Measurements from ENCODE around the gene LHX4.

LHX4 gene

DNA sequence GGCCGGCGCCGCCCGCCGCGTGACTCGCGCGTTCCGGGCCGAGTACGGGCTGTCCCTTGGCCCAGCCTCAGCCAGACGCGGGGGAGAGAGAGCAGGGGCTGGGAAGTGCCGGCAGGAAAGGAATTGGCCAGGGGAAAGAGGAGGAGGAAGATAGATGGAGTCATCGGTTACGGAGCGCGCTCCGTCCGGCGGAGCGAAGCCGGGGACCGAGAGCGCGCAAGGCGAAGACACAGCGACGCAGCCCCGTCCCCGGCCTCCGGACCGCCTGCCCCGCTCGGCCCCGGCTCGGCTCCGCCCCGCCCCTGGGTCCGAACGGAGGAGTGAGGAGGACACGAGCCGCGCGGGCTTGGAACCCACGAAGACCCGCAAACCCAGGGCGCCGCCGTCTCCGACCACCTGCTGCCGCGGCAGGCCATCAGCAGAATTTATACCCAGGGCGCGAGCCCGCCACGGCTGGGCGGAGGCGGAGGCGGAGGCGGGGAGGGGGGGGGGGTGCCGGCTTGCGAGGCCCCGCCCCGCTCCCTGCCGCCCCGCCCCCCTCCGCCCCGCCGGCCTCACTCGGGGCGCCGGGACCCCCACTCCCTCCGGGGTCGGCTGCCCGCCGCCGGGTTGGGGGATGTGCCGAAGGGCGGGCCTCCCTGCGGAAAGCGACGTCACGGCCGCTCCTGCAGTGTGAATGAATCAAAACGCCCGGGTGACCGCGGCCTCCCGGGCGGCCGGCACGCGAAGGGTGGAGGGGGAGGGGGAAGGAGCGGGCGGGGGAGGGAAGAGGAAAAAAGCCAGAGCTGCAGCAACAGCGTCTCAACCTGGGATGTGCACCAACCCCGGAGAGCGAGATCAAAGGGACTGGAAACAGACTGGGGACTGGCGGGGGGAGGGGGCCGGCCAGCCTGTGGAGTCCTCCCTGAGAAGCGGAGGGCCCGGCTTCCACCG lies at the start of gene LHX4:
LHX4 (plus strand) TSS at position 782 of the 933 bp plus-strand sequence. CDS start 266 bp downstream, outside the sequence.
- peak; percentile 35 for DNase-seq

GRCh38 chr1:180181048-180181447 lies 49.0 kb upstream of the LHX4 start:
- DNase-seq, result no peak

DNA sequence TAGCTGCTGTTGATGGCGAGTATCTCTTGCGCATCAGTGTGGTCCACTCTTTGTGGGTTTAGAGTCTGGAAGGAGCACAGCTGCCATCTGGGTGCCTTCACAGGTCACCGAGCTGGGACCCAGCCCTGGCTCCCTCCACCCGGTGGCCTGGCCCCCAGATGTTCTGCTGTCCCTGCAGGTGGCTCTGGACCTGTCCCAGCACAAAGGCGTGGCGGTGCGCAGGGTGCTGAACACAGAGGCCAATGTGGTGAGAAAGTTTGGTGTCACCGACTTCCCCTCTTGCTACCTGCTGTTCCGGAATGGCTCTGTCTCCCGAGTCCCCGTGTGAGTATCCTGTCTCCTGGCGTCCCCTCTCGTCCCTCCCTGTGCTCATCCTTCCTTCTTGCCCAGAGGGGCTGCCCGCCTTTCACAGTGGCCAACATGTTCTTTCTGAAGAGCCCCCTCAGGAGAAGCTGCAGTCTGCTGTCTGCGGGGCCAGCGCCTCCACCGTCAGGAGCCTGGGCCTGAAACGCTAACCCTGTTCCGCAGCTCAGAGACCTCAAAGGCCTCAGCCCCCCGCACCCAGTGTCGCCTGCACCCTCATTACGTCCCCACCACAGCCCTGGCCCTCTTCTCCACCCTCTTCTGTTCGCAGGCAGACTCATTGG lies 47.9 kb upstream of the LHX4 start:
- no peak for DNase-seq

DNA sequence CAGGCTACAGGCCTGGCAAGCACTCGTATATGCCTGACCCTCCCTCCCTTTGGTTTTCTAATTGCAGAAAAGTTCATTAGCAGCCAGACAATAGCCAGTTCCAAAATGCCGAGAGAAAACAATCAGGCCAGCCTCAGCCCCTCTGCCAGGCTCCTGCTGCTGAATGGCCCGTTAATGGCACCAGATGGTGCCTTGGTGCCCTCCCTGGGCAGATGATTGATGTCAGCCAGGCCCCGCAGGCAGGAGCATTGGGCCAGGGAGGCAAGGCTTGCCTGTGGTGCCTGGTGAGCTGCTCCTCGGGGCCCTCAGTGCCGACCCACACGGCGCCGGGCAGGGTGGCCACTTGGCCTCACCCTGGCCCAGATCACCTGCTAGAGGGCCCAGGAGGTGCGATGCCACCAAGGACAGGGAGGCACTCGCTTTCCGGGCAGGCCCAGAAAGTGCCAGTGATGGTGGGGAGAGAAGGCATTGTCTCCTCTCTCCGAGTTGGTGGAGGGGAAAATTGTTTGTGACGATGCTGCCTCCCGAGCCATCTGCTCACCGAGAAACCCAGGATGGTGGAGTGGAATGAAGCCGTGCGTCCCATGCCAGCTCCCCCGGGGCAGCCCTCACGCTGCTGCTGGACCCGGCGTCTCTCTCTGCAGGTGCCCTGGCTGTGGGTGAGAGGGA lies 47.3 kb upstream of the LHX4 start:
- DNase-seq, result peak; percentile 60

DNA sequence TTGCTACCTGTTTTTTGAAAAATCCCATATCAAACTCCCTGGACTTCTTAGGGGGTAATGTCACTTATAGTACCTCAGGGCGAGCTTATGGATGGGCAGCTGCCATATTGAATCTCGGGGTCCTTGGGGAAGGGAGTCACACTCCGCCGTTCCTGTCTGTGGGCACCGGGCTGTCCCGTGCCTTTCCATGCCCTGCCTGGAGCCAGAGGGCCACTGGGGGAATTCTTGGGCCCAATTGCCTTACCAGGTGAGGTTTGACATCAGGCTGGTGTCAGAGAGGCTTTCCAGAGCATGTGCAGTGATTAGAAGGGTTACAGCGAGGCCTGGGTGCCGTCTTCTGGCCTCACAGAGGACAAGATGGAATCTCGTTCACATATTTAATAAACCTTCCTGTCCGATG lies 46.6 kb upstream of the LHX4 start:
- no peak for DNase-seq

GRCh38 chr1:180184041-180184440 lies 46.0 kb upstream of the LHX4 start:
- no peak for DNase-seq

DNA sequence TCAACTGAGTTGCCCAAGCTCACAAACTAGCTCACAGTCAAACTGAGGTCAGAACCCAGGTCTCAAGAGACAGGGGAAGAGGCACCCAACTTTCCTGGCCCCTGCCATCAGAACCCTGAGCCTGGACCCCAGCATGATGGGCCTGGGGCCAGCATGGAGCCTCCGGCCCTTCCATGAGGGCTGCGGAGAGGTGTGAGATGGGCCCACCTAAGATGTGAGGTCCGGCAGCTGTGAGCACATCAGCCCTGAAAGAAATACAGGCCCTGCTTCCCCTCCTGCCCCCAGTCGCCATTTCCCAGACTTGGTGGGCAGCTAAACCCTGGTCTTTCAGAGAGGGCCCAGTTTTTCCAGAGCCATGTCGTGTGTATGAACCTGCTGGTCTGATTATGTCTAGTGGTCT lies 44.8 kb upstream of the LHX4 start:
- DNase-seq, result no peak

GRCh38 chr1:180185971-180186645 lies 44.0 kb upstream of the LHX4 start:
- DNase-seq, result no peak

DNA sequence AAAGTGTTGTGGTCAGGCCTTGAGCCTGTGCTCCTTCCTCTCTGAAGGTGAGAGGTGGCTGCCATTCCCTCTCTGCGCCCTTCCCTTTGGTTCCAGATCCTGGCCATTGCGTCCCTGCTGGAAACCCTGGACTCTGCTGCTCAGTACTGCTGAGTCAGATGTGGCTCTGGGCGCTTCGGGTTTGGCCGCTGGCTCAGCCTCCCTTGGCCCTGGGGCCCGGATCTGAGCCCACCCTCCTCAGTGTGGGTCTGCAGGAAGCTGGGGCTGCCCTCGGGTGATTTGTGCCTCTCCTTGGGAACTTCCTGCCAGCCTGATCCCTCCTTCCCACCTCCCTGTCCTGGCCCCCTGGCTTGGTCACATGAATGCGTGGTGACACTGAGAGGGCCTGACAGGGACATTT lies 43.2 kb upstream of the LHX4 start:
- DNase-seq, result no peak

GRCh38 chr1:180187626-180188025 lies 42.4 kb upstream of the LHX4 start:
- no peak for DNase-seq

GRCh38 chr1:180188091-180188506 lies 42.0 kb upstream of the LHX4 start:
- DNase-seq, result no peak

- DNase-seq, result peak; percentile 67
Measured at GRCh38 chr1:180188684-180189175, 41.3 kb upstream of the LHX4 start.

GRCh38 chr1:180190091-180190490 lies 40.0 kb upstream of the LHX4 start:
- DNase-seq, result no peak

GRCh38 chr1:180192172-180192571 lies 37.9 kb upstream of the LHX4 start:
- DNase-seq, result no peak

- no peak for DNase-seq
Measured at GRCh38 chr1:180193141-180194047, 36.7 kb upstream of the LHX4 start.

DNA sequence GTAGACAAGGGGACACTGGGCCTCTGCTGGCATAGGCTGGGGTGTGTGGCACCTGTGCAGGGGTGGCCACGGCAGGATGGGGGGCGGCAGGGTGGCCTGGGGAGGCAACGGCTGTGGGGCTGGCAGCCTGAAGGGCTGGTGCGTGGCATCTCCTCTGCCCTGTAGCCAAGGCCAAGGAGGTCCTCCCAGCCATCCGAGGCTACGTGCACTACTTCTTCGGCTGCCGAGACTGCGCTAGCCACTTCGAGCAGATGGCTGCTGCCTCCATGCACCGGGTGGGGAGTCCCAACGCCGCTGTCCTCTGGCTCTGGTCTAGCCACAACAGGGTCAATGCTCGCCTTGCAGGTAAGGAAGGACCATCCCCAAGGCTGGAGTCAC lies 36.0 kb upstream of the LHX4 start:
- no peak for DNase-seq

DNA sequence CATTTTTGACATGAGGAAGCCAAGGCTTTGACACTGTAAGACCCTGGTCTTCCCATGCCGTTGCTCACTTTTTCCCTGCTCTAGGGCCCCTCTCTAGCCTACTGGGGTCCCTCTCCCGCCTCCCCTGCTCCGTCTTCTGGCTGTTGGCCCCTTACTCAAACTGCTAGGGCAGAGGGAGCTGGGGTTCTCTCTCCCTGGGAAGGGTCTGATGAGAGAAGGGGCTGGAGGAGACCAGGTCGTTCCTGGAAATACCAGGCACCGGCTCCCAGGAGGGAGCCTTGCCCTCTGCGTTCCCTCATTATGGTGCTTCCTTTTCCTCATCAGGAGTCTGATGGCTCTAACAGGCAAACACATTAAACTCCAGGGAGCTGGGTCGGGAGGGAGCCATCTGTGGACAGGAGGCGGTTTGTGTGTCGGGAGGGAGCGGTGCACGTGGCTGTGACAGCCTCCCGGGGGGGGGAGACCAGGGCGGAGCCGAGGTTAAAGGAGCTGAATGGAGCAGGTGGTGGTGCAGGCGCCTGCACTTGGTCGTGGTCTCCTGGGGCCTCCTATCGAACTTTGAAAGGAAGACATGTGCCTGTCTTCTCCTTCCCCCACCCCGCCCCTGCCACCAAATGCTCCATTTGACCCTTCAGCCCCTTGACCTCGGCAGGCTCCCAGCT lies 35.4 kb upstream of the LHX4 start:
- DNase-seq, result peak; percentile 74

DNA sequence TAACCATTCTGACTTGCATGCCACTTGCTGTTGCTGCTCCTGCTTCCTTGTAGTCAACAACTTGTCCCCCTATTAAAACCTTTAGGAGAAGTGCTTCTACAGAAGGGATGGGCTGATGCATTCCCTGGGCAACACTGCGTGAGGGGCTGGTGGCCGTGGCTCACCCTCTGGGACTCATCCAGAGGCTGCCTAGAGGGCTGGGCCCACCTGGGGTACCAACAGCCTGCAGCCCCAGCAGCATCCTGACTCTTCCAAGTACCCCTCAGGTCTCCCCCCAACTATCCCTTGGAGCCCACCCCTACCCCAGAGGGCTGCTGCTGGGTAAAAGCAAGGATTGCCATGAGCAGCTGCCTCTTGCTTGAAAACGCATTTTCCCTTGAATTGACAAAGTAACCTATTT lies 34.7 kb upstream of the LHX4 start:
- no peak for DNase-seq

DNA sequence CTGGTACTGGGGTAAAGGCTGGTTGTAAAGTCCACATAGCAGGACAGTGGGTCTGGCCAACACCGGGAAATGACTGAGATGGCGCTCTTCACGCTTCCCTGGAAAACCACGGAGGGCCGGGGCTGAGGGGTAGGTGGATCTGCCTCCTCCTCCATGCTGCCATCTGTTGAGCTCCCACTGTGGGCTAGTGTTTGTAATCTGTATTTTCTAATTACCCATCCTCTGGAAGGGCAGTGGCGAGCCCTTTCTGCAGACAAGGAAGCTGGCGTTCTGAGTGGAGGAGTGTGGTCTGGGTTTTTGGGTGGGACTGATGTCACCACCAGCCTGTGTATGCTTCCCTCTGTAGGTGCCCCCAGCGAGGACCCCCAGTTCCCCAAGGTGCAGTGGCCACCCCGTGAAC lies 34.1 kb upstream of the LHX4 start:
- DNase-seq, result peak; percentile 24

DNA sequence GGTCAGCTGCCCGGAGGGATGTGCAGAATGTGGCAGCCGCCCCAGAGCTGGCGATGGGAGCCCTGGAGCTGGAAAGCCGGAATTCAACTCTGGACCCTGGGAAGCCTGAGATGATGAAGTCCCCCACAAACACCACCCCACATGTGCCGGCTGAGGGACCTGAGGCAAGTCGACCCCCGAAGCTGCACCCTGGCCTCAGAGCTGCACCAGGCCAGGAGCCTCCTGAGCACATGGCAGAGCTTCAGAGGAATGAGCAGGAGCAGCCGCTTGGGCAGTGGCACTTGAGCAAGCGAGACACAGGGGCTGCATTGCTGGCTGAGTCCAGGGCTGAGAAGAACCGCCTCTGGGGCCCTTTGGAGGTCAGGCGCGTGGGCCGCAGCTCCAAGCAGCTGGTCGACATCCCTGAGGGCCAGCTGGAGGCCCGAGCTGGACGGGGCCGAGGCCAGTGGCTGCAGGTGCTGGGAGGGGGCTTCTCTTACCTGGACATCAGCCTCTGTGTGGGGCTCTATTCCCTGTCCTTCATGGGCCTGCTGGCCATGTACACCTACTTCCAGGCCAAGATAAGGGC lies 33.5 kb upstream of the LHX4 start:
- no peak for DNase-seq

GRCh38 chr1:180197231-180197630 lies 32.8 kb upstream of the LHX4 start:
- DNase-seq, result no peak
